Activated CD8-positive, alpha-beta memory T cell treated with anti-CD3 and anti-CD28 coated beads, Interleukin-2, amount 50 U/mL, for 1 hour (primary cell): ENCODE data around the gene PRKAB1.

Experiments used
- DNase-seq: peaks from one replicate; pipeline ENCODE4 v3.0.0-alpha.2; 2020; ENCODE audit errors: extremely low read depth

The PRKAB1 gene

GRCh38 chr12:119661882-119662281, 6.1 kb upstream of the PRKAB1 start:
- no peak for DNase-seq

GRCh38 chr12:119664642-119665041, 3.3 kb upstream of the PRKAB1 start:
- DNase-seq, result no peak

GRCh38 chr12:119665164-119665929, 2.6 kb upstream of the PRKAB1 start:
- DNase-seq, result no peak

GRCh38 chr12:119666226-119666795, 1.6 kb upstream of the PRKAB1 start:
- no peak for DNase-seq

- no peak for DNase-seq
Observed at GRCh38 chr12:119666900-119667576, 895 bp upstream of the PRKAB1 start.

GRCh38 chr12:119668324-119668841, 450 bp downstream of the PRKAB1 start:
- no peak for DNase-seq

GRCh38 chr12:119669744-119670472, 2.0 kb downstream of the PRKAB1 start:
- DNase-seq, result no peak

- DNase-seq, result no peak
Observed at GRCh38 chr12:119671070-119671469, 3.1 kb downstream of the PRKAB1 start.

GRCh38 chr12:119672194-119672593, 4.3 kb downstream of the PRKAB1 start:
- DNase-seq, result no peak

GRCh38 chr12:119673634-119674033, 5.7 kb downstream of the PRKAB1 start:
- no peak for DNase-seq

- no peak for DNase-seq
Observed at GRCh38 chr12:119674560-119674959, 6.6 kb downstream of the PRKAB1 start.

- DNase-seq, result no peak
Observed at GRCh38 chr12:119676022-119676421, 8.1 kb downstream of the PRKAB1 start.

- no peak for DNase-seq
Observed at GRCh38 chr12:119676573-119676972, 8.6 kb downstream of the PRKAB1 start.

GRCh38 chr12:119678459-119678858, 10.5 kb downstream of the PRKAB1 start:
- no peak for DNase-seq

- no peak for DNase-seq
Observed at GRCh38 chr12:119679081-119679480, 11.1 kb downstream of the PRKAB1 start.

- no peak for DNase-seq
Observed at GRCh38 chr12:119679490-119679889, 11.6 kb downstream of the PRKAB1 start.

GRCh38 chr12:119681111-119681510, 13.2 kb downstream of the PRKAB1 start:
- no peak for DNase-seq

GRCh38 chr12:119681728-119682638, 14.1 kb downstream of the PRKAB1 start:
- DNase-seq, result no peak

- DNase-seq, result no peak
Observed at GRCh38 chr12:119682639-119683252, 14.8 kb downstream of the PRKAB1 start.

- no peak for DNase-seq
Observed at GRCh38 chr12:119683413-119683812, 15.5 kb downstream of the PRKAB1 start.

GRCh38 chr12:119683816-119684215, 15.9 kb downstream of the PRKAB1 start:
- no peak for DNase-seq
